HepG2 (cell line): ENCODE results near the gene SYNGR2. TPM values are rescaled to one million over a fixed set of nuclear protein-coding genes. Genes with fewer than 3 reads are reported as not detected.

ENCODE experiments used
- BORCS8-MEF2B ChIP-seq: sonication (generic); formaldehyde crosslinking; IDR thresholded peaks from 2 replicates; pipeline ENCODE4 v1.8.0; 2022; ENCODE audit warnings: mild to moderate bottlenecking, missing genetic modification reagents
- CCDC6 ChIP-seq: sonication (generic); formaldehyde crosslinking; IDR thresholded peaks from 2 replicates; pipeline ENCODE4 v1.8.1; 2022; ENCODE audit warnings: mild to moderate bottlenecking, missing genetic modification reagents, moderate library complexity
- FOXC1 ChIP-seq: sonication (generic); formaldehyde crosslinking; IDR thresholded peaks from 2 replicates; pipeline ENCODE4 v1.8.0; 2022; ENCODE audit warnings: mild to moderate bottlenecking, missing genetic modification reagents, borderline replicate concordance
- HOXA3 ChIP-seq: sonication (generic); formaldehyde crosslinking; IDR thresholded peaks from 2 replicates; pipeline ENCODE4 v1.5.0; 2020; ENCODE audit warnings: missing genetic modification reagents
- TARDBP ChIP-seq: sonication (generic); formaldehyde crosslinking; IDR thresholded peaks from 2 replicates; pipeline ENCODE4 v1.8.0; 2022; ENCODE audit warnings: mild to moderate bottlenecking, missing genetic modification reagents
- TBX2 ChIP-seq: sonication (generic); formaldehyde crosslinking; IDR thresholded peaks from 2 replicates; pipeline ENCODE4 v1.5.0; 2020; ENCODE audit warnings: missing genetic modification reagents, mild to moderate bottlenecking, borderline replicate concordance
- TCF7 ChIP-seq: sonication (generic); IDR thresholded peaks from 2 replicates; pipeline ENCODE4 v1.6.1; 2016; ENCODE audit warnings: antibody characterized with exemption, low read depth
- THAP11 ChIP-seq: IDR thresholded peaks from 2 replicates; pipeline ENCODE4 v1.6.1; 2016; ENCODE audit warnings: missing biosample characterization, missing genetic modification reagents
- THYN1 ChIP-seq: sonication (generic); formaldehyde crosslinking; IDR thresholded peaks from 2 replicates; pipeline ENCODE4 v1.8.1; 2023; ENCODE audit warnings: low read depth, mild to moderate bottlenecking, moderate library complexity, missing genetic modification reagents, borderline replicate concordance
- ZBTB33 ChIP-seq: sonication (generic); formaldehyde crosslinking; IDR thresholded peaks from 2 replicates; pipeline ENCODE4 v1.4.0; 2020; ENCODE audit warnings: missing genetic modification reagents
- ZFX ChIP-seq: sonication (generic); formaldehyde crosslinking; IDR thresholded peaks from 2 replicates; pipeline ENCODE4 v1.4.0; 2020; ENCODE audit warnings: mild to moderate bottlenecking, low read depth, missing genetic modification reagents, moderate library complexity
- ZNF329 ChIP-seq: sonication (generic); formaldehyde crosslinking; IDR thresholded peaks from 2 replicates; pipeline ENCODE4 v1.9.0; 2021; ENCODE audit warnings: low read depth, mild to moderate bottlenecking, missing genetic modification reagents
- ZNF557 ChIP-seq: sonication (generic); formaldehyde crosslinking; IDR thresholded peaks from 2 replicates; pipeline ENCODE4 v1.4.0; 2020; ENCODE audit warnings: missing genetic modification reagents
- ZNF605 ChIP-seq: sonication (generic); formaldehyde crosslinking; IDR thresholded peaks from 2 replicates; pipeline ENCODE4 v1.8.0; 2022; ENCODE audit warnings: mild to moderate bottlenecking, missing genetic modification reagents
- ZNF792 ChIP-seq: IDR thresholded peaks from 2 replicates; pipeline ENCODE4 v1.6.1; 2016
- polyA plus RNA-seq, 8 experiments: library from polyadenylated mRNA; depleted of rRNA in 3 of 8; stranded (reverse) in 7 of 8; unstranded in 1 of 8; fragments of >200 nt; fragmentation: Illumina TruSeq in 4 of 8; extraction: Trizol in 4 of 8; gene quantifications; 2 replicates each; pipeline versions ENCODE4 v1.2.1 to v1.2.3, GENCODE V29; 2011 to 2016; ENCODE audit warnings: low read depth in 4 of 8, missing spikeins in 1 of 8, mixed read lengths in 1 of 8; ENCODE audit not compliant: insufficient read depth in 1 of 8
- total RNA-seq, 5 experiments: library from RNA; depleted of rRNA; stranded (reverse); fragments of >200 nt; fragmentation: Illumina TruSeq; extraction: Trizol; gene quantifications; 2 replicates each; pipeline ENCODE4 v1.2.3, GENCODE V29; 2016; ENCODE audit warnings: low read depth in 1 of 5
- TF ChIP-seq, protein P1 (sequence below): sonication (generic); formaldehyde crosslinking; IDR thresholded peaks from 2 replicates; pipeline ENCODE4 v1.4.0; 2020; ENCODE audit warnings: missing genetic modification reagents, mild to moderate bottlenecking, borderline replicate concordance
- TF ChIP-seq, protein P2 (sequence below): sonication (generic); formaldehyde crosslinking; conservative IDR thresholded peaks from 2 replicates; pipeline ENCODE4 v1.8.0; 2022; ENCODE audit warnings: low read depth, missing genetic modification reagents
- TF ChIP-seq, protein P3 (sequence below), 2 experiments: sonication (generic) in 1 of 2; formaldehyde crosslinking in 1 of 2; IDR thresholded peaks; 2 replicates each; pipeline versions ENCODE4 v1.5.1 to v1.6.1; 2011 to 2020; ENCODE audit warnings: borderline replicate concordance in 1 of 2, low read depth in 1 of 2, low read length in 1 of 2, mild to moderate bottlenecking in 1 of 2, missing genetic modification reagents in 1 of 2, moderate library complexity in 1 of 2
- TF ChIP-seq, protein P4 (sequence below): IDR thresholded peaks from 2 replicates; pipeline ENCODE4 v1.6.1; 2016; ENCODE audit warnings: control low read depth

The SYNGR2 gene
- total and polyA plus RNA-seq, 2 of the 13 experiments (the other 11 are each of a cell fraction or from before 2014, with no cell fraction given) = 46.7 to 170 TPM

DNA sequence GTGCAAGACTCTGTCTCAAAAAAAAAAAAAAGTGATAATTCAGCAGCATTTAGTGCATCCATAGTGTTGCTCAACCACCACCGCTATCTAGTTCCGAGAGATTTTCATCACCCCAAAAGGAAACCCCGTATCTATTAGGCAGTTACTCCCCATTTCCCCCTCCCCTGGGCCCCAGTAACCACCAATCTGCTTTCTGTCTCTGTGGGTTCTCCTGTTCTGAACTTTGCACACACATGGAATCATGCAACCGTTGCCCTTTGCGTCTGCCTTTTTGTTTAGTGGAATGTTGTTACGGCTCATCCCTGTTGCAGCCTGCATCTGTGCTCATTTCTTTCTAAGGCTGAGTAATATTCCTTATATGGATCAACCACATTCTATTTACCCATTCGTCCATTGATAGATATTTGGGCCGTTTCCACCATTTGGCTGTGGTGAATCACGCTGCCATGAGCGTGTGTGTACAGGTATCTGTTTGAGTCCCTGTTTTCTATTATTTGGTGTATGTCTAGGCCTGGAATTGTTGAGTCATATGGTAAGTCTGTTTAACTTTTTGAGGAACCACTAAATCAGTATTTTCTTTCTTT, 8.7 kb upstream of the SYNGR2 start (continued):
- TF ChIP-seq ZBTB33 (CRISPR knock-in tag) (peak; percentile 14; the same call in 1 of the 2 replicates), TCF7 (peak; percentile 5; the same call in 1 of the 2 replicates), HOXA3 (CRISPR knock-in tag) (peak; percentile 66; the same call in 1 of the 2 replicates), BORCS8-MEF2B (CRISPR knock-in tag) (no peak), THAP11 (CRISPR knock-in tag) (peak; percentile 53; the same call in 1 of the 2 replicates), TBX2 (CRISPR knock-in tag) (peak; percentile 31; the same call in 1 of the 2 replicates), ZNF792 (CRISPR knock-in tag) (no peak), ZNF605 (no peak), ZNF557 (CRISPR knock-in tag) (peak; percentile 13; the same call in 1 of the 2 replicates), ZFX (CRISPR knock-in tag) (peak; percentile 34; the same call in 1 of the 2 replicates), FOXC1 (CRISPR knock-in tag) (no peak; the same call in 1 of the 2 replicates), TARDBP (CRISPR knock-in tag) (peak; percentile 65; the same call in 1 of the 2 replicates), ZNF329 (CRISPR knock-in tag) (no peak), THYN1 (no peak), CCDC6 (CRISPR knock-in tag) (0 out of 2 replicates have a peak, but pooled peaks have one; percentile 60)
- TF ChIP-seq, protein P1, sequence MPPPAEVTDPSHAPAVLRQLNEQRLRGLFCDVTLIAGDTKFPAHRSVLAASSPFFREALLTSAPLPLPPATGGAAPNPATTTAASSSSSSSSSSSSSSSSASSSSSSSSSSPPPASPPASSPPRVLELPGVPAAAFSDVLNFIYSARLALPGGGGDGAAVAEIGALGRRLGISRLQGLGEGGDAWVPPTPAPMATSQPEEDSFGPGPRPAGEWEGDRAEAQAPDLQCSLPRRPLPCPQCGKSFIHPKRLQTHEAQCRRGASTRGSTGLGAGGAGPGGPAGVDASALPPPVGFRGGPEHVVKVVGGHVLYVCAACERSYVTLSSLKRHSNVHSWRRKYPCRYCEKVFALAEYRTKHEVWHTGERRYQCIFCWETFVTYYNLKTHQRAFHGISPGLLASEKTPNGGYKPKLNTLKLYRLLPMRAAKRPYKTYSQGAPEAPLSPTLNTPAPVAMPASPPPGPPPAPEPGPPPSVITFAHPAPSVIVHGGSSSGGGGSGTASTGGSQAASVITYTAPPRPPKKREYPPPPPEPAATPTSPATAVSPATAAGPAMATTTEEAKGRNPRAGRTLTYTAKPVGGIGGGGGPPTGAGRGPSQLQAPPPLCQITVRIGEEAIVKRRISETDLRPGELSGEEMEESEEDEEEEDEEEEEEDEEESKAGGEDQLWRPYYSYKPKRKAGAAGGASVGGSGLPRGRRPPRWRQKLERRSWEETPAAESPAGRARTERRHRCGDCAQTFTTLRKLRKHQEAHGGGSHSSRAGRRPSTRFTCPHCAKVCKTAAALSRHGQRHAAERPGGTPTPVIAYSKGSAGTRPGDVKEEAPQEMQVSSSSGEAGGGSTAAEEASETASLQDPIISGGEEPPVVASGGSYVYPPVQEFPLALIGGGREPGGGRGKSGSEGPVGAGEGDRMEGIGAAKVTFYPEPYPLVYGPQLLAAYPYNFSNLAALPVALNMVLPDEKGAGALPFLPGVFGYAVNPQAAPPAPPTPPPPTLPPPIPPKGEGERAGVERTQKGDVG (CRISPR knock-in tag) = no peak
- TF ChIP-seq, protein P2, sequence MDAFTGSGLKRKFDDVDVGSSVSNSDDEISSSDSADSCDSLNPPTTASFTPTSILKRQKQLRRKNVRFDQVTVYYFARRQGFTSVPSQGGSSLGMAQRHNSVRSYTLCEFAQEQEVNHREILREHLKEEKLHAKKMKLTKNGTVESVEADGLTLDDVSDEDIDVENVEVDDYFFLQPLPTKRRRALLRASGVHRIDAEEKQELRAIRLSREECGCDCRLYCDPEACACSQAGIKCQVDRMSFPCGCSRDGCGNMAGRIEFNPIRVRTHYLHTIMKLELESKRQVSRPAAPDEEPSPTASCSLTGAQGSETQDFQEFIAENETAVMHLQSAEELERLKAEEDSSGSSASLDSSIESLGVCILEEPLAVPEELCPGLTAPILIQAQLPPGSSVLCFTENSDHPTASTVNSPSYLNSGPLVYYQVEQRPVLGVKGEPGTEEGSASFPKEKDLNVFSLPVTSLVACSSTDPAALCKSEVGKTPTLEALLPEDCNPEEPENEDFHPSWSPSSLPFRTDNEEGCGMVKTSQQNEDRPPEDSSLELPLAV (CRISPR knock-in tag) = no peak
- TF ChIP-seq, protein P3, sequence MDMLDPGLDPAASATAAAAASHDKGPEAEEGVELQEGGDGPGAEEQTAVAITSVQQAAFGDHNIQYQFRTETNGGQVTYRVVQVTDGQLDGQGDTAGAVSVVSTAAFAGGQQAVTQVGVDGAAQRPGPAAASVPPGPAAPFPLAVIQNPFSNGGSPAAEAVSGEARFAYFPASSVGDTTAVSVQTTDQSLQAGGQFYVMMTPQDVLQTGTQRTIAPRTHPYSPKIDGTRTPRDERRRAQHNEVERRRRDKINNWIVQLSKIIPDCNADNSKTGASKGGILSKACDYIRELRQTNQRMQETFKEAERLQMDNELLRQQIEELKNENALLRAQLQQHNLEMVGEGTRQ (IDR thresholded peaks at IDR 0.05; ENCODE audit: low read depth, low read length) = no peak
- TF ChIP-seq, protein P3 (CRISPR knock-in tag; IDR thresholded peaks at IDR 0.05; ENCODE audit: borderline replicate concordance) = no peak
- TF ChIP-seq, protein P4, sequence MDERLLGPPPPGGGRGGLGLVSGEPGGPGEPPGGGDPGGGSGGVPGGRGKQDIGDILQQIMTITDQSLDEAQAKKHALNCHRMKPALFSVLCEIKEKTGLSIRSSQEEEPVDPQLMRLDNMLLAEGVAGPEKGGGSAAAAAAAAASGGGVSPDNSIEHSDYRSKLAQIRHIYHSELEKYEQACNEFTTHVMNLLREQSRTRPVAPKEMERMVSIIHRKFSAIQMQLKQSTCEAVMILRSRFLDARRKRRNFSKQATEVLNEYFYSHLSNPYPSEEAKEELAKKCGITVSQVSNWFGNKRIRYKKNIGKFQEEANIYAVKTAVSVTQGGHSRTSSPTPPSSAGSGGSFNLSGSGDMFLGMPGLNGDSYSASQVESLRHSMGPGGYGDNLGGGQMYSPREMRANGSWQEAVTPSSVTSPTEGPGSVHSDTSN = no peak
